Fibroblast of pulmonary artery (primary cell): Measurements from ENCODE around the gene C4BPA.

Experiments
- DNase-seq: peaks from one replicate; pipeline ENCODE4 v3.0.0-alpha.2; 2010; ENCODE audit warnings: low read depth
- H3K4me3 ChIP-seq: replicated peaks from 2 replicates; pipeline ENCODE4 v1.5.1; 2011; ENCODE audit warnings: low read depth, mild to moderate bottlenecking, control low read depth, low read length, moderate library complexity
- CTCF ChIP-seq: IDR thresholded peaks from 2 replicates; pipeline ENCODE4 v1.5.1; 2011; ENCODE audit warnings: mild to moderate bottlenecking, control low read depth, low read length, inconsistent platforms; ENCODE audit errors: missing control alignments

C4BPA gene

DNA sequence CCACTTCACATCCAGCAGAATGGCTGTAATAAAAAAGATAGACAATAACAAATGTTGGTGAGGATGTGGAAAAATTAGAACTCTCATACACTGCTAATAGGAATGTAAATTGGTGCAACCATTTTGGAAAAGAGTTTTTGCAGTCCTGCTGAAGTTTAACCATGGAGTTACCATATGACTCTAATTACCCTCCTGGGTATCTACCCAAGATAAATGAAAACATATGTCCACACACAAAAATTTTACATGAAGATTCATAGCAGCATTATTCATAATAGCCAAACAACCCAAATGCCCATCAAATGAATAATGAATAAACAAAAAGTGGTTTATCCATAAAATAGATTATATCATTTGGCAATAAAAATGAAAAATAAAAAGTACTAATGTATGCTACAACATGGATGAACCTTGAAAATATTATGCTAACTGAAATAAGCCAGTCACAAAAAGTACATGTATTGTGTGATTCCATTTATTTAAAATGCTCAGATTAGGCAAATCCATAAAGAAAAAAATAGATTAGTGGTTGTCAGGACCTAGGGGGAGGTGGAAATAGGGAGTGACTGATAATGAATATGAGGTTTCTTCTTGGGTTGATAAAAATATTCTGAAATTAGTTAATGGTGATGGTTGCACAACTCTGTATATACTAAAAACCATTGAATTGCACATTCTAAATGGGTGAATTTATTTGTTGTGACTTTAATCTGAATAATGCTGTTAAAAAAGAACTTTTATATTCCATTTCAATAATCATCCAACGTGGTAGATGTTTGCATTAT lies 26.4 kb downstream of the C4BPA start:
- DNase-seq, result no peak
- TF ChIP-seq CTCF, result no peak
- H3K4me3 ChIP-seq, result no peak overlapping the region

DNA sequence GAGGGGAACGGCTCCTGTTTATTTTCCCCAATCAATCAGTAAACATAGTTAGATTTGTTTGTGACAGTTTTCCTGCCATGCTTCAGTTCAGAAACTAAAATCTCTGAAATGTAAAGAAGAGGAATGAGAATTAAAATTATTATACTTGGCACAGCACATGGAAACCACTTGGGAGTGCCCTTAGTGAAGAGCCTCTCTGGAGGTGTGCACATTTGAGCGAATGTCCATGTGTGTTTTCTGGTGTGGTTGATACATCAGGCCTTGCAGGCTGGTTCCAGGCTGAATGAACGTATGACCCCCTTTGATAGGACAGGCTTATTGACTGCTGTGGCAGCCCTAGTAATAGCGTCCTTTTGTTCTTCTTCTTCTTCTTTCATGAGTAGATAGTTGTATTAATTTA lies 27.1 kb downstream of the C4BPA start:
- no peak for DNase-seq
- no peak for TF ChIP-seq CTCF
- H3K4me3 ChIP-seq, result no peak overlapping the region

GRCh38 chr1:207134581-207134980 lies 30.5 kb downstream of the C4BPA start:
- no peak for DNase-seq

GRCh38 chr1:207139616-207140015 lies 35.6 kb downstream of the C4BPA start:
- no peak overlapping the region for H3K4me3 ChIP-seq
- no peak for TF ChIP-seq CTCF
- no peak for DNase-seq

More at GRCh38 chr1:207134581-207134980, 30.5 kb downstream of the C4BPA start:
- H3K4me3 ChIP-seq, result no peak overlapping the region
- no peak for TF ChIP-seq CTCF

DNA sequence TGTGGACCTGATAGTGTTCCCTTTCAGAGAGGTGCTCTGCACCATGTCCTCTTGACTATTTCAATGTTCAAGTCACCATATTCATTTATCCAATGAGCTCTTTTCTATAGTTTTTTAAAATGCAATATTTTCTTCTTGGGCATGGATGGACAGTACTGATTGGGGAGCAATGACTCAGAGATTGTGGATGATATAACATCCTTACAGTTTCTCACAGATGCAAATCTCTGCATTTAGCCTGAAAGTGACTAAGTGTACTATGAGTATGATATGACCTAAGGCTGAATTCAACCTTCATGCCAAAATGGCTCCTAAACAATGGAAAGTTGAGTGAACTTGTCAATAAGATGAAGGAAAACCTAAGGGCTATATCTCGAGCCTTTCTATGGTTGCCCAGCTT lies 36.5 kb downstream of the C4BPA start:
- no peak for TF ChIP-seq CTCF

GRCh38 chr1:207145401-207146058 lies 41.5 kb downstream of the C4BPA start:
- DNase-seq, result no peak

More for the DNA sequence above, 36.5 kb downstream of the C4BPA start:
- no peak for DNase-seq
- no peak overlapping the region for H3K4me3 ChIP-seq

More at GRCh38 chr1:207145401-207146058, 41.5 kb downstream of the C4BPA start:
- H3K4me3 ChIP-seq, result no peak overlapping the region
- no peak for TF ChIP-seq CTCF
